ENCODE measurements around the gene DPH6.

Gene DPH6

DNA sequence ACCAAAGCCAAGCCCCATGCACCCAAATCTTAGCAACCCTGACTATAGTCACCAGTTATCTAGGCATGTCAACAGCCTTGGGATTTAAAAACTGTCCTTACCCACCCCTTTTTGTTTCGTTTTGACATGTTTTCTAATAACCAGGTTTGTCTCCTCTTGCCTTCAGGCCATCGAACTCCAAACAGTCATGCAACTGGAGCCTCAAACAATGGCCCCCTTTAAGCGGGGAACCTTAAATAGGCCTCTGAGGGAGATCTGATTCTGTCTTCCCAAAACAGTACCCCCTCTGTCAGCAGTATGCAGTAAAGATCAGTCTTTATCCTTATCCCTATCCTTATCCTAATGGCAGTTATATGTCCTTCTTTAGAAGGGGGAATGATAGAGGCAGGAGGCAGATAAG lies 105.7 kb downstream of the DPH6 start:
- FAIRE-seq, result no peak
- DNase-seq (ENCODE audit: insufficient read length, low spot score), result no peak
- TF ChIP-seq, protein P1, sequence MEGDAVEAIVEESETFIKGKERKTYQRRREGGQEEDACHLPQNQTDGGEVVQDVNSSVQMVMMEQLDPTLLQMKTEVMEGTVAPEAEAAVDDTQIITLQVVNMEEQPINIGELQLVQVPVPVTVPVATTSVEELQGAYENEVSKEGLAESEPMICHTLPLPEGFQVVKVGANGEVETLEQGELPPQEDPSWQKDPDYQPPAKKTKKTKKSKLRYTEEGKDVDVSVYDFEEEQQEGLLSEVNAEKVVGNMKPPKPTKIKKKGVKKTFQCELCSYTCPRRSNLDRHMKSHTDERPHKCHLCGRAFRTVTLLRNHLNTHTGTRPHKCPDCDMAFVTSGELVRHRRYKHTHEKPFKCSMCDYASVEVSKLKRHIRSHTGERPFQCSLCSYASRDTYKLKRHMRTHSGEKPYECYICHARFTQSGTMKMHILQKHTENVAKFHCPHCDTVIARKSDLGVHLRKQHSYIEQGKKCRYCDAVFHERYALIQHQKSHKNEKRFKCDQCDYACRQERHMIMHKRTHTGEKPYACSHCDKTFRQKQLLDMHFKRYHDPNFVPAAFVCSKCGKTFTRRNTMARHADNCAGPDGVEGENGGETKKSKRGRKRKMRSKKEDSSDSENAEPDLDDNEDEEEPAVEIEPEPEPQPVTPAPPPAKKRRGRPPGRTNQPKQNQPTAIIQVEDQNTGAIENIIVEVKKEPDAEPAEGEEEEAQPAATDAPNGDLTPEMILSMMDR (IDR thresholded peaks at IDR 0.05; ENCODE audit: insufficient read depth, missing control alignments), result no peak

DNA sequence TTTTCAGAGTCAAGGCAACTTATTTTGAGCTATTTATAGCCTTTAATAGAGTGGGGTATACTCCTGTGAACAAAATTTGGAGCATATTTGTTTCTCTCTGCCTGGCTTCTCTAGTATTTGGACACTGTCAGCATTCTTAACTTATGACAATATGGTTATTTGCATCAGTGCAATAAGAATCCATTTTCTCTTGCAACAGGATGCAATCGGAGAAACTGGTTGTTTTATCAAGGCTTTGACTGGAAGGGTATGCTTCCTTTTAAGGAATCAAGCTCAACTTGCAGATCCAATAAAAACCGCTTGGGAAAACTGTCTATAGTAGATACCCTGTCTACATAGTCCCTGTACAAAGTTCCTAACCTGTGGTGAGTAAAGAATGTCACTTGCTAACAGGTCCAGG lies 106.7 kb downstream of the DPH6 start:
- TF ChIP-seq, protein P1 (IDR thresholded peaks at IDR 0.05; ENCODE audit: insufficient read depth, missing control alignments), result no peak
- no peak for DNase-seq (ENCODE audit: insufficient read length, low spot score)
- no peak for FAIRE-seq

DNA sequence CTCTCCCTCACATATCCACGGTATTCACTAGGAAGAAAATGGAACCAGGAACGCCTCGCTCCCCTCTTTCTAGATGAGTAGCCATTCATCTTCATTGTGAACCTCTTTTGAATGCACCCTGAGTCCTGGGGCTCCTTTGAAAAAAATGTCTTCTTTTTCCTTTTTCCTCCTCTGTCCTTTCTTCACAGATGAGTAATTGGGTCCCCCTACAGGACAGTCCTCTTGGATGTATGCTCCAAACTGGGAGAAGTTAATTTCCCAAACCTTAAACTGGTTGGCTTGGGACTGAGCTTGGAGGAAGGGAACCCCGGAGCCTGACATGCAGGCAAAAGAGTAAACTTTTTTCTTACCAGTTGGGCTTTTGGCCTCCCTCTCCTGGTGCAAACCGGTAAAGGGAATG lies 108.8 kb downstream of the DPH6 start:
- no peak for DNase-seq (ENCODE audit: insufficient read length, low spot score)
- TF ChIP-seq, protein P1 (IDR thresholded peaks at IDR 0.05; ENCODE audit: insufficient read depth, missing control alignments), result no peak
- no peak for FAIRE-seq

DNA sequence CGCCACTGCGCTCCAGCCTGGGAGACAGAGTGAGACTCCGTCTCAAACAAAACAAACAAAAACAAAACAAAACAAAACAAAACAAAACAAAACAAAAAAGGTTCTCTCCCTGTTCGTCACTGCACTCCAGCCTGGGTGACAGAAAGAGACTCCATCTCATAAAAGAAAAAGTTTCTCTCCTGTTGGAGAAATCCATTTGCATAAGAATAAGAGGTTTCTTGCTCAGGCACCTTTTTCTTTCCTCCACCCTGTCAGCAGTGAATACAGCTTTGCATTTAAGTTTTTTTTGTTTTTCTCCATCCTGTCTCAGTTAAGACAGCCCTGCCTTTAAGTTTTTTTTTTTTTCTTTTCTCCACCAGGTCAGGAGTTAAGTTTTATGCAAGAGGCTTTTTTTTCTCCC lies 109.5 kb downstream of the DPH6 start:
- DNase-seq (ENCODE audit: insufficient read length, low spot score) (no peak), FAIRE-seq (no peak)
- TF ChIP-seq, protein P1 (IDR thresholded peaks at IDR 0.05; ENCODE audit: insufficient read depth, missing control alignments), result no peak

GRCh38 chr15:35431281-35431680 lies 114.7 kb downstream of the DPH6 start:
- TF ChIP-seq, protein P1 (IDR thresholded peaks at IDR 0.05; ENCODE audit: insufficient read depth, missing control alignments), result no peak
- FAIRE-seq, result no peak
- no peak for DNase-seq (ENCODE audit: insufficient read length, low spot score)

- no peak for DNase-seq (ENCODE audit: insufficient read length, low spot score)
- TF ChIP-seq, protein P1 (IDR thresholded peaks at IDR 0.05; ENCODE audit: insufficient read depth, missing control alignments), result no peak
- FAIRE-seq, result no peak
Measured at GRCh38 chr15:35430301-35430700, 115.7 kb downstream of the DPH6 start.

GRCh38 chr15:35427496-35427895 lies 118.5 kb downstream of the DPH6 start:
- TF ChIP-seq, protein P1 (IDR thresholded peaks at IDR 0.05; ENCODE audit: insufficient read depth, missing control alignments), result no peak
- FAIRE-seq (no peak), DNase-seq (ENCODE audit: insufficient read length, low spot score) (no peak)
